ENCODE data around the gene MAP2K5. TPM values are rescaled to one million over a fixed set of nuclear protein-coding genes. Genes with fewer than 3 reads are reported as not detected.

Gene MAP2K5
- total RNA-seq, 1 experiment from 2014 or later, result 32.0 TPM

DNA sequence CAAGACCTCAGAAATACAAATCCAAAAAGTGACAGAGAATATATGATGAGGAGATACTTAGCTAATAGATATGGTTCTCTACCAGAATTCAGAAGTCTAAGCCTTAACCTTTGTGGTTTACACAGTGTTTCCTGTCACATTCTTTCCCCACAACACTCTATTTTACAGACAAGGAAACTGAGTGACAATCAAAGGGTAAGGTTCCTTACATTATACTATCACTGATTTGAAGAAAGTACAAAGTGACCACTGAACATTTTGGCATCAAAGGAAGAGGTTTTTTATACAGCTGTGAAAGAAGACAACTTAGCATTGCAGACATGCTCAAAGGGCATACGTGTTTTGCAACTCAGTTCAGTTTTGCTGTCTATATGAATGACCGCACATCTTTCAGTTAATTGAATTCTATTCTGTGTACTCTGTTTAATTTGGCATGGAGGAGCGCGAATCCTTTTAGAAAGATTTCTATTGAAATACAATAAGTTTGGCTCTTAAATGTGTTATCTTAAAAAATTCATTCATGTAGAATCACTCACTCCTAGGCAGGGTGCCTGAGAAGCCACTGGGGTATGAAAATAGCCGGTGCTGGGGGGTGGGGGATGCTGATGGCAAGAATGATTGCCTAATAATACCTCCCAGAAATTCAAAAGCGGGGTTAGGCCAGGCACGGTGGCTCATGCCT lies 216.3 kb downstream of the MAP2K5 start:
- Histone ChIP-seq H3K9me2 (replicated peaks; ENCODE audit: insufficient read depth, low read length) (no peaks in the 10 kb centered on the region), H3K9me3 (ENCODE audit: low read length) (no peaks in the 10 kb centered on the region), H3K4me2 (ENCODE audit: low read depth, low read length, poor library complexity, severe bottlenecking) (no peak overlapping the region), H3K27me3 (ENCODE audit: low read length) (no peaks in the 10 kb centered on the region), H3K4me1 (ENCODE audit: low read length) (peaks cover 36% of the 10 kb centered on the region), H4K20me1 (ENCODE audit: insufficient read depth, low read depth, low read length) (no peaks in the 10 kb centered on the region), H3K4me3 (ENCODE audit: low read length) (no peak overlapping the region), H3K9ac (ENCODE audit: low read length) (no peak overlapping the region), H3K27ac (ENCODE audit: low read length) (no peak overlapping the region), H3K36me3 (ENCODE audit: insufficient read depth, low read length) (no peaks in the 10 kb centered on the region), H3K79me2 (ENCODE audit: low read length) (no peaks in the 10 kb centered on the region), H2AFZ (ENCODE audit: low read length) (no peak overlapping the region)
- DNase-seq, result no peak

DNA sequence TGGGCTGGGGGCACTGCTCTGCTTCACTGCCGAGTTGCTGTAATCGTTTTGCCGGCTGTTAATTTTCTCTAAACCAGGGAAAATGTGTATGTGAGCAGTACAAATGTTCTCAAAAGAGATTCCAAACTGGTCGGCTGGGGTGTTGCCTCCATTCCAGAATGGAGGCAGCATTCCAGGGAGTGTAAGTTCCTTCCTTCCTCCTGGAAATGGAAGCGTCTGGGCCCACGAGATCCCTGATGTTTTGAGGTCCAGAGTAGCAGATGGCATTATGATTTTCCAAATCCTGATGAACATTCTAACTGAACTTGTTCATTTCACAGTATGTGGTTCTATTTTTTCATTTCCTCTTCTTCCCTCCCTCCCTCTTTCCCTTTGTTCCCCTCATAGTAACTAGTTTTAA lies 218.4 kb downstream of the MAP2K5 start:
- no peak overlapping the region for H2AFZ ChIP-seq (ENCODE audit: low read length)
- H3K79me2 ChIP-seq (ENCODE audit: low read length), result no peaks in the 10 kb centered on the region
- H3K4me2 ChIP-seq (ENCODE audit: low read depth, low read length, poor library complexity, severe bottlenecking), result peak overlapping the region; percentile 49
- H3K9me3 ChIP-seq (ENCODE audit: low read length), result no peaks in the 10 kb centered on the region
- H3K4me1 ChIP-seq (ENCODE audit: low read length), result peaks cover 41% of the 10 kb centered on the region
- H3K4me3 ChIP-seq (ENCODE audit: low read length), result 0 out of 2 replicates have a peak overlapping the region, but pooled peaks have one; percentile 16
- no peak overlapping the region for H3K27ac ChIP-seq (ENCODE audit: low read length)
- H3K27me3 ChIP-seq (ENCODE audit: low read length), result no peaks in the 10 kb centered on the region
- no peaks in the 10 kb centered on the region for H4K20me1 ChIP-seq (ENCODE audit: insufficient read depth, low read depth, low read length)
- H3K36me3 ChIP-seq (ENCODE audit: insufficient read depth, low read length), result no peaks in the 10 kb centered on the region
- no peaks in the 10 kb centered on the region for H3K9me2 ChIP-seq (replicated peaks; ENCODE audit: insufficient read depth, low read length)
- DNase-seq, result no peak
- no peak overlapping the region for H3K9ac ChIP-seq (ENCODE audit: low read length)

DNA sequence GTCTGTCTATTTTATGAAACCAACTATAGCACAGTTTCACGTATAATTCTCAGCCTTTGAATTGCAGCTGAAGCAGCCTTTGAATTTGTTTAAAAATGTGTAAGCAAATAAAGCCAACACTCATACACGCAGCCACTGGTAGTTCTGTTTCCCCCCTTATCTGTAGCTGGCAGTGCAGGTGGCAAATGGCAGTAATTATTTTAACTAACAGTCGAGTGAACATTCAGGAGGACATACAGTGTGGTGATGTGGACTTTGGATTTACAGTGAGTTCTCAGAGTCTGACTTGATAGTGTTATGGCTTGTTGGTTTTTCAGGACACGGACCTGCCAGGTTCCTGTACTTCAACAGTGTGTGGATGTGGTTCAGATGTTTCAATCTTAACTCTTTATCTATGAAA lies 218.8 kb downstream of the MAP2K5 start:
- H3K4me3 ChIP-seq (ENCODE audit: low read length), result 0 out of 2 replicates have a peak overlapping the region, but pooled peaks have one; percentile 16
- no peaks in the 10 kb centered on the region for H3K27me3 ChIP-seq (ENCODE audit: low read length)
- H3K9ac ChIP-seq (ENCODE audit: low read length), result no peak overlapping the region
- H3K4me2 ChIP-seq (ENCODE audit: low read depth, low read length, poor library complexity, severe bottlenecking), result peak overlapping the region; percentile 49
- H3K4me1 ChIP-seq (ENCODE audit: low read length), result peaks cover 46% of the 10 kb centered on the region
- no peaks in the 10 kb centered on the region for H3K9me2 ChIP-seq (replicated peaks; ENCODE audit: insufficient read depth, low read length)
- no peak overlapping the region for H2AFZ ChIP-seq (ENCODE audit: low read length)
- no peaks in the 10 kb centered on the region for H3K79me2 ChIP-seq (ENCODE audit: low read length)
- no peak overlapping the region for H3K27ac ChIP-seq (ENCODE audit: low read length)
- no peaks in the 10 kb centered on the region for H3K9me3 ChIP-seq (ENCODE audit: low read length)
- DNase-seq, result no peak
- H3K36me3 ChIP-seq (ENCODE audit: insufficient read depth, low read length), result no peaks in the 10 kb centered on the region
- H4K20me1 ChIP-seq (ENCODE audit: insufficient read depth, low read depth, low read length), result no peaks in the 10 kb centered on the region

DNA sequence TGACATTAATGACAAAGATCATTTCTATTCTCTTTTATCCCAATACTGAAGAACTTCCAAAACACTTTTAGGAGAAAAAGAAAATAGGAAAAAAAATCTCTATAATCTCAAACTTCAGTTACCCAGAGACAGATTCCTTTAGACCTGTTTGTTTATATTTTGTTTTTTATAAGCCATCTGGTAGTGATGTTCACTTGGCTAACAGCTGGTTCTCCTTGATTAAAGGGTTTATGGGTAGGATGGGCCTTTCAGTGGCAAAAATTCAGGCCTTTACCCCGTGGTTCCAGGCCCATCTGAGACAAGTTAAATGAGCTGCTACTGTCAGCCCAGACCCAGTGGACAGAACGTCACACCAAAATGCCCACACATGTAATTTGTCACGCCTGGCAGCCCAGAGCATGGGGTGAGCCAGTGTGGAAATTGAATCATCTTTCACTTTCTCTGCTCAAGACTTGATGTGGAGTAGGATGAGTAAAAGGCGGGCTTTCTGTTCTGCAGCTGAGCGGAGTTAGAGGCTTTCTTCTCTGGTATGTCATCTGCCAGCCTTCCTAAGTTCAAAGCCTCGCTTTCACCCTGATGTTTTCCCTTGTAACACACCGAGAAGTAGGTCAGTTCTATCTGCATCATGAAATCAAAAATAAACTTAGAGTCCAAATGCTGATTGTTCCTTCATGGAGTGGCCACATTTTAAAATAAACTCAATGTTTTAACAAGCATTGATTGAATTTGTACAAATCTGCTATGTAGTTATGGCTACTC lies 220.3 kb downstream of the MAP2K5 start:
- no peak overlapping the region for H2AFZ ChIP-seq (ENCODE audit: low read length)
- no peaks in the 10 kb centered on the region for H4K20me1 ChIP-seq (ENCODE audit: insufficient read depth, low read depth, low read length)
- no peak overlapping the region for H3K4me3 ChIP-seq (ENCODE audit: low read length)
- H3K27ac ChIP-seq (ENCODE audit: low read length), result no peak overlapping the region
- H3K79me2 ChIP-seq (ENCODE audit: low read length), result no peaks in the 10 kb centered on the region
- no peaks in the 10 kb centered on the region for H3K36me3 ChIP-seq (ENCODE audit: insufficient read depth, low read length)
- H3K4me2 ChIP-seq (ENCODE audit: low read depth, low read length, poor library complexity, severe bottlenecking), result no peak overlapping the region
- no peak for DNase-seq
- H3K27me3 ChIP-seq (ENCODE audit: low read length), result no peaks in the 10 kb centered on the region
- H3K9ac ChIP-seq (ENCODE audit: low read length), result no peak overlapping the region
- no peaks in the 10 kb centered on the region for H3K9me2 ChIP-seq (replicated peaks; ENCODE audit: insufficient read depth, low read length)
- H3K9me3 ChIP-seq (ENCODE audit: low read length), result no peaks in the 10 kb centered on the region
- peaks cover 51% of the 10 kb centered on the region for H3K4me1 ChIP-seq (ENCODE audit: low read length)

DNA sequence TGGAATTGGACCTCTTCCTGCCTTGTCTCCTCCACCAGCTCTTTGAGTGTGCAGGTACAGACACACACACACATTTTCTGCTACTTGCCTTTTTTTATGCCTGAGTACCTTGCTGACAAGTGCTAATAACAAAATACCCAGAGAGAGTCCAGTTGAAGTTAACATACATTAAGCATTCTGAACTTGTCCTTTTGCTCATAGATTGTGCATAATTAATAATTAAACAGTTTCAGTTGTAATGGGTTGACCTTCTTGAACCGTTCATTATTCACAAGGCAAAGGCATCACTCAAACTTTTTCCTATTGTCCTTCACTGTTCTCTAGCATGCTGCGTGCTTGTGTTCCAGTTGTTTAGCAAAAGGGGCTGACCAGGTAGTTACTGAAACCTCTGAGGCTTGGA lies 223.2 kb downstream of the MAP2K5 start:
- no peak overlapping the region for H3K9ac ChIP-seq (ENCODE audit: low read length)

DNA sequence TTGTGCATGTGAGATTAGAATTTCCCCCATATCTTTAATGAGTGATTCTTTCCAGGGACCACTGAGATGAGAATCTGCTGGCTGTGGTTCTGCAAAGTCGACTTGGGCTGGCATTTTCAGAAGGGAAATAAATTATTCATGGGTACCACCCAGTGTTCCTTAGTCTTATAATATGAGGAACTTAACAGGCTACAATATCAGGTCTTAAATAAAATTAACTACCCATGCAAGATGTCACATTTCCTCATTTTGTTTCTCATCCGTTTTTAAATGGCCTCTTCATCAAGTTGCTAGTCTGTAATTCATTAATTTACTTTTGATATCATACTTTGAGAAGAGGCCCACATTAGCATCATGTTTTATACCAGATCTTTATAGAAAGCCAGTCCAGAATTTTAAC lies 224.5 kb downstream of the MAP2K5 start:
- Histone ChIP-seq H3K9me3 (ENCODE audit: low read length) (no peaks in the 10 kb centered on the region), H3K9ac (ENCODE audit: low read length) (peak overlapping the region; percentile 13; the same call in 1 of the 2 replicates), H4K20me1 (ENCODE audit: insufficient read depth, low read depth, low read length) (no peaks in the 10 kb centered on the region), H3K27ac (ENCODE audit: low read length) (peak overlapping the region; percentile 38), H3K79me2 (ENCODE audit: low read length) (no peaks in the 10 kb centered on the region), H3K27me3 (ENCODE audit: low read length) (no peaks in the 10 kb centered on the region), H3K9me2 (replicated peaks; ENCODE audit: insufficient read depth, low read length) (no peaks in the 10 kb centered on the region), H3K4me1 (ENCODE audit: low read length) (peaks cover 46% of the 10 kb centered on the region), H2AFZ (ENCODE audit: low read length) (no peak overlapping the region), H3K4me2 (ENCODE audit: low read depth, low read length, poor library complexity, severe bottlenecking) (peak overlapping the region; percentile 59), H3K4me3 (ENCODE audit: low read length) (no peak overlapping the region), H3K36me3 (ENCODE audit: insufficient read depth, low read length) (no peaks in the 10 kb centered on the region)
- DNase-seq, result peak; percentile 71

More for the DNA sequence above, 223.2 kb downstream of the MAP2K5 start:
- Histone ChIP-seq H3K4me1 (ENCODE audit: low read length) (peaks cover 47% of the 10 kb centered on the region), H3K27me3 (ENCODE audit: low read length) (no peaks in the 10 kb centered on the region), H3K79me2 (ENCODE audit: low read length) (no peaks in the 10 kb centered on the region), H3K27ac (ENCODE audit: low read length) (no peak overlapping the region), H3K9me2 (replicated peaks; ENCODE audit: insufficient read depth, low read length) (no peaks in the 10 kb centered on the region), H3K9me3 (ENCODE audit: low read length) (no peaks in the 10 kb centered on the region), H4K20me1 (ENCODE audit: insufficient read depth, low read depth, low read length) (no peaks in the 10 kb centered on the region), H3K4me2 (ENCODE audit: low read depth, low read length, poor library complexity, severe bottlenecking) (no peak overlapping the region), H2AFZ (ENCODE audit: low read length) (no peak overlapping the region), H3K4me3 (ENCODE audit: low read length) (no peak overlapping the region), H3K36me3 (ENCODE audit: insufficient read depth, low read length) (no peaks in the 10 kb centered on the region)
- DNase-seq, result no peak

DNA sequence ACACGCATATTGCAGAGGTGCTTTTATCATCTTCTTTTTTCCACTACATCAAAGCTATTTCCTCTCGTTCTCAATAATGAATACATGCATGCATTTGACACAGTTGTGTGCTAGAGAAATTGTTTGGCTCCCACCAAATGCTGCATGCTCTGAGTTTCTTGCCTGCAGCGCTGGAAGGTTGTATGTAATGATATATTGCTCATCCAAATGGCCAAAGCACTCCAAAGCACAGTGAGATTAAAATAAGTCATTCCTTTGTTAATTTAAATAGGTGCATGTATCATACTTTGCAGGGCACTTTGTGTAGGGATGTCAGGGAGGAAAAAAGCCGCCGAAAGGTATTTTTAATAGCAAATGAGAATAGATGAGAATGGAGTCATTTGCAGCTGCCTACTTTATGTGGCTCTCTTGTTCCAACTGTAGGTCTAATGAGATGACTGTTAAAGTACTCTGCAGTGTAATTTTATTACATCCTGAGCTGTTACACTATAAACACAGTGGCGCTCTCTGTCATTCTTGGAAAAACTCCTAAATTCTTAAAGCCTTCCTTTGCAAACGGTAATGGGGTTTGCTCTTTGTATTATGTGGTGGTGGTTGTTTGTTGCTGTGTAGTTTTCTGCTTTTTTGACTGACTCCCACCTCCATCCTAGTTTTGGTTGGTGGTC lies 225.9 kb downstream of the MAP2K5 start:
- Histone ChIP-seq H3K27ac (ENCODE audit: low read length) (no peak overlapping the region), H3K4me1 (ENCODE audit: low read length) (peaks cover 37% of the 10 kb centered on the region), H3K4me3 (ENCODE audit: low read length) (no peak overlapping the region), H4K20me1 (ENCODE audit: insufficient read depth, low read depth, low read length) (no peaks in the 10 kb centered on the region), H3K9me2 (replicated peaks; ENCODE audit: insufficient read depth, low read length) (no peaks in the 10 kb centered on the region), H3K4me2 (ENCODE audit: low read depth, low read length, poor library complexity, severe bottlenecking) (no peak overlapping the region), H3K36me3 (ENCODE audit: insufficient read depth, low read length) (no peaks in the 10 kb centered on the region), H3K9ac (ENCODE audit: low read length) (no peak overlapping the region), H3K79me2 (ENCODE audit: low read length) (no peaks in the 10 kb centered on the region), H3K9me3 (ENCODE audit: low read length) (no peaks in the 10 kb centered on the region), H3K27me3 (ENCODE audit: low read length) (no peaks in the 10 kb centered on the region), H2AFZ (ENCODE audit: low read length) (no peak overlapping the region)
- no peak for DNase-seq

All from Karpas-422 (cell line).